CD14-positive monocyte (primary cell): ENCODE results near the gene RGS16. TPM values are rescaled to one million over a fixed set of nuclear protein-coding genes. Genes with fewer than 3 reads are reported as not detected.

Source experiments
- DNase-seq, 3 donors: peaks; one replicate each; pipeline ENCODE4 v3.0.0-alpha.2; 2011 to 2022
- H2AFZ ChIP-seq: 2 replicates; pipeline ENCODE4 v1.6.0; 2012; ENCODE audit warnings: mild to moderate bottlenecking, low read depth, low read length, inconsistent platforms; ENCODE audit not compliant: insufficient read depth, poor library complexity, severe bottlenecking
- H3K27ac ChIP-seq, 2 donors: 1 replicate in 1 of 2; 2 replicates in 1 of 2; pipeline ENCODE4 v1.5.1; 2012 to 2013; ENCODE audit warnings: low read length in 2 of 2, control low read depth in 1 of 2, inconsistent platforms in 1 of 2, low read depth in 1 of 2, mild to moderate bottlenecking in 1 of 2
- H3K27me3 ChIP-seq, 2 donors: one replicate each; pipeline versions ENCODE4 v1.6.0 to v1.6.1; 2011 to 2013; ENCODE audit warnings: low read length in 2 of 2; ENCODE audit not compliant: control insufficient read depth in 2 of 2, insufficient read depth in 2 of 2
- H3K36me3 ChIP-seq, 2 donors: replicated peaks in 1 of 2; 1 replicate in 1 of 2; 2 replicates in 1 of 2; pipeline versions ENCODE4 v1.5.1 to v1.6.1; 2012 to 2013; ENCODE audit warnings: low read length in 2 of 2, control low read depth in 1 of 2, inconsistent platforms in 1 of 2, mild to moderate bottlenecking in 1 of 2; ENCODE audit not compliant: insufficient read depth in 2 of 2, control insufficient read depth in 1 of 2
- H3K4me1 ChIP-seq, 2 donors: 1 replicate in 1 of 2; 2 replicates in 1 of 2; pipeline versions ENCODE4 v1.5.1 to v1.6.1; 2012 to 2013; ENCODE audit warnings: low read length in 2 of 2, control low read depth in 1 of 2, inconsistent platforms in 1 of 2, mild to moderate bottlenecking in 1 of 2, moderate library complexity in 1 of 2; ENCODE audit not compliant: insufficient read depth in 2 of 2, control insufficient read depth in 1 of 2
- H3K4me2 ChIP-seq: replicated peaks from 2 replicates; pipeline ENCODE3; 2012; ENCODE audit warnings: low read length, moderate library complexity, mild to moderate bottlenecking; ENCODE audit not compliant: poor library complexity, severe bottlenecking; ENCODE audit errors: extremely low read depth
- H3K4me3 ChIP-seq, 3 experiments: fragments of 200-600 bp in 1 of 3; sonication (generic) in 1 of 3; replicated peaks in 1 of 3; 1 replicate in 2 of 3; 2 replicates in 1 of 3; pipeline ENCODE4 v1.5.1; 2011 to 2013; ENCODE audit warnings: low read length in 3 of 3, mild to moderate bottlenecking in 3 of 3, control low read depth in 2 of 3, low read depth in 2 of 3, inconsistent platforms in 1 of 3, moderate library complexity in 1 of 3
- H3K79me2 ChIP-seq: 2 replicates; pipeline ENCODE4 v1.6.0; 2012; ENCODE audit warnings: mild to moderate bottlenecking, control low read depth, inconsistent platforms, low read length, moderate library complexity; ENCODE audit not compliant: insufficient read depth
- H3K9ac ChIP-seq: 2 replicates; pipeline ENCODE4 v1.6.0; 2017; ENCODE audit warnings: low read length, mild to moderate bottlenecking; ENCODE audit not compliant: insufficient read depth, poor library complexity, severe bottlenecking
- H3K9me3 ChIP-seq, 2 donors: replicated peaks in 1 of 2; 1 replicate in 1 of 2; 2 replicates in 1 of 2; pipeline versions ENCODE4 v1.5.1 to v1.6.1; 2012 to 2013; ENCODE audit warnings: low read length in 2 of 2, control low read depth in 1 of 2; ENCODE audit not compliant: control insufficient read depth in 1 of 2, insufficient read depth in 1 of 2
- H4K20me1 ChIP-seq: 2 replicates; pipeline ENCODE4 v1.6.0; 2012; ENCODE audit warnings: mild to moderate bottlenecking, low read length, control low read depth, moderate library complexity; ENCODE audit not compliant: insufficient read depth
- H3K27ac Mint-ChIP-seq, 7 donors: one replicate each; pipeline ENCODE4 v1.8.0; 2020; ENCODE audit warnings: mild to moderate bottlenecking in 7 of 7, mixed read lengths in 7 of 7, moderate library complexity in 6 of 7, inconsistent platforms in 2 of 7
- H3K27me3 Mint-ChIP-seq, 3 donors: one replicate each; pipeline ENCODE4 v1.8.0; 2021 to 2022; ENCODE audit warnings: low read depth in 3 of 3, mild to moderate bottlenecking in 3 of 3, mixed read lengths in 3 of 3, moderate library complexity in 3 of 3, inconsistent platforms in 1 of 3
- H3K36me3 Mint-ChIP-seq, 2 donors: one replicate each; pipeline ENCODE4 v1.8.0; 2020; ENCODE audit warnings: mixed read lengths in 2 of 2, inconsistent platforms in 1 of 2, mild to moderate bottlenecking in 1 of 2
- H3K4me1 Mint-ChIP-seq: one replicate; pipeline ENCODE4 v1.8.0; 2020; ENCODE audit warnings: mild to moderate bottlenecking, mixed read lengths
- H3K4me3 Mint-ChIP-seq, 2 donors: one replicate each; pipeline ENCODE4 v1.8.0; 2020; ENCODE audit warnings: mild to moderate bottlenecking in 2 of 2, mixed read lengths in 2 of 2, moderate library complexity in 1 of 2
- H3K9me3 Mint-ChIP-seq, 7 donors: one replicate each; pipeline ENCODE4 v1.8.0; 2020 to 2022; ENCODE audit warnings: mixed read lengths in 7 of 7, mild to moderate bottlenecking in 6 of 7, moderate library complexity in 6 of 7, inconsistent platforms in 2 of 7
- WGBS: methylation state at CpG from one replicate; pipeline ENCODE4 v1.1.5; 2013; ENCODE audit warnings: missing lambda C conversion rate; ENCODE audit not compliant: insufficient coverage; 5-methylcytosine and 5-hydroxymethylcytosine counted together
- intact Hi-C, 2 donors: fragments of 100-400 bp; cut with micrococcal nuclease; formaldehyde crosslinking; loops; one replicate each; pipeline versions ENCODE4 v1.15.0 to v1.15.1; 2023
- polyA plus RNA-seq, 3 donors: library from polyadenylated mRNA; depleted of rRNA in 1 of 3; unstranded in 2 of 3; stranded (reverse) in 1 of 3; fragments of 300-500 nt in 2 of 3; fragments of >200 nt in 1 of 3; fragmentation: Illumina TruSeq in 2 of 3; gene quantifications; 1 replicate in 2 of 3; 2 replicates in 1 of 3; pipeline ENCODE4 v1.2.3, GENCODE V29; 2012 to 2021
- TF ChIP-seq, protein P1 (sequence below): fragments of 200-600 bp; IDR thresholded peaks from one replicate; pipeline ENCODE4 v1.8.0; 2022; ENCODE audit warnings: antibody characterized with exemption, mild to moderate bottlenecking

Gene RGS16
- polyA plus RNA-seq, 3 donors: 0.07 to 0.44 TPM; not detected in 1

DNA sequence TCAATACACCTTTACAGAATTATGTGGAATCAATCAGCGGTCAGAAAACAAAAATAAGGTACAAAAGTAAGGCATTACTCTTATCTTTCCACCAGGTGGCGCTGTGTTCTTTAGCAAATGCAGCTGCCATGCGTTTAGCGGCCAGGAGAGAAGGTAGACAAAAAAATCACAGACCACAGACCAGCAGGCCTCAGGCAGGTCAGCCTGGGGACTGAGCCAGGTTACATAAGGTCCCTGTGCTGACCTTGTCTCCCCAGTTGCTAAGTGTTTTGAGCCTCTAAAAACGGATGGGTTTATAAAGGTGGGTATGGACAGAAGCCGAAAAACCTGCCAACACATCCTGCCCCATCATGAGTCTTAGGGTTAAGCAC lies 2.8 kb downstream of the RGS16 start:
- peaks cover 8 to 14% (median 13%) of the 10 kb centered on the region in 3 donors for H3K27me3 Mint-ChIP-seq
- DNase-seq: peak; percentile 68 to 76 (median 75)
- no peak overlapping the region for H3K27ac ChIP-seq
- 0% methylated on average over 2 of the region's 6 CpGs for WGBS
- peaks cover 13 to 39% of the 10 kb centered on the region in 2 donors for H3K27me3 ChIP-seq
- no peak overlapping the region for H3K4me2 ChIP-seq
- intact Hi-C loops: loop anchor here (2.0 to 10.0 kb wide), 4 partner anchors 181 to 517 kb away; partner anchors contain the start of genes DHX9 (in 1 of the 2) and NPL (in 1 of the 2)
- H3K9ac ChIP-seq: no peak overlapping the region
- H3K27ac Mint-ChIP-seq: no peak overlapping the region
- peaks cover 0 to 3% of the 10 kb centered on the region in 2 donors for H3K36me3 Mint-ChIP-seq
- no peaks in the 10 kb centered on the region for H3K79me2 ChIP-seq
- no peaks in the 10 kb centered on the region for H3K9me3 ChIP-seq
- peaks cover 11 to 13% of the 10 kb centered on the region in 2 donors for H3K4me1 ChIP-seq
- no peaks in the 10 kb centered on the region for H4K20me1 ChIP-seq
- H3K36me3 ChIP-seq: no peaks in the 10 kb centered on the region
- H2AFZ ChIP-seq: no peak overlapping the region
- TF ChIP-seq, protein P1, sequence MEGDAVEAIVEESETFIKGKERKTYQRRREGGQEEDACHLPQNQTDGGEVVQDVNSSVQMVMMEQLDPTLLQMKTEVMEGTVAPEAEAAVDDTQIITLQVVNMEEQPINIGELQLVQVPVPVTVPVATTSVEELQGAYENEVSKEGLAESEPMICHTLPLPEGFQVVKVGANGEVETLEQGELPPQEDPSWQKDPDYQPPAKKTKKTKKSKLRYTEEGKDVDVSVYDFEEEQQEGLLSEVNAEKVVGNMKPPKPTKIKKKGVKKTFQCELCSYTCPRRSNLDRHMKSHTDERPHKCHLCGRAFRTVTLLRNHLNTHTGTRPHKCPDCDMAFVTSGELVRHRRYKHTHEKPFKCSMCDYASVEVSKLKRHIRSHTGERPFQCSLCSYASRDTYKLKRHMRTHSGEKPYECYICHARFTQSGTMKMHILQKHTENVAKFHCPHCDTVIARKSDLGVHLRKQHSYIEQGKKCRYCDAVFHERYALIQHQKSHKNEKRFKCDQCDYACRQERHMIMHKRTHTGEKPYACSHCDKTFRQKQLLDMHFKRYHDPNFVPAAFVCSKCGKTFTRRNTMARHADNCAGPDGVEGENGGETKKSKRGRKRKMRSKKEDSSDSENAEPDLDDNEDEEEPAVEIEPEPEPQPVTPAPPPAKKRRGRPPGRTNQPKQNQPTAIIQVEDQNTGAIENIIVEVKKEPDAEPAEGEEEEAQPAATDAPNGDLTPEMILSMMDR: peak; percentile 85
- H3K9me3 Mint-ChIP-seq: peaks cover 0 to 2% (median 0%) of the 10 kb centered on the region in 7 donors
- no peak overlapping the region for H3K4me3 Mint-ChIP-seq
- peaks cover 19% of the 10 kb centered on the region for H3K4me1 Mint-ChIP-seq
- no peak overlapping the region for H3K4me3 ChIP-seq

DNA sequence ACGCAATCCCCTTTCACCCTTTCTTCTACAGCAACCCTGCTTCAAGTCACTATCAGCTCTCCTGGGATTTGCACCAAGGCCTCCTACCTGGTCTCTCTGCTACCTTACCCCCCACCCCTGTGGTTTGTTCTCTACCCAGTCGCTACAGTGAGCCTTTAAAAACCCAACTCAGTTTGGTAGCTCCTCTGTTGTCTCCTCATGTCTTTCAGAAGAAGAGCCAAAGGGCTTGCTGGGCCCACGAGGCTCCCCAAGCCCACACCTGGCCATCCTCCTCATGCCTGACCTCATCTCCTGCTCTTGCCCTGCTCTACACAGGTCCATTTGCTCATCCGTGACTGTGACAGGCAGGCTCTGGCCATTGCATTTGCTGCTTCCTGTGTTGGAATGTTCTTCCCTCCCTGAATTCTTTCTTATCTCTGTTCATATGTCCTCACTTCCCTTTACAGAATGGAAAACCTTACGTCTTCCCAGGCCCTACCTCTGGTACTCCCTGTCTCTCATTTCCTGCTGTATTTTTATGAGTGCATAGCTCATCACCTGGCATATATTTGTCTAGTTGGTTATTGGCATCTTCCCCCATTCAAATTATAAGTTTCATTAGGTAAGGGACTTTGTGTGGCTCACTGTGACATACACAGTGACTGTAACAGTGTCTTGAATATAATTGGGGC lies 3.3 kb downstream of the RGS16 start:
- Histone ChIP-seq H4K20me1 (no peaks in the 10 kb centered on the region), H3K27me3 (peaks cover 13 to 39% of the 10 kb centered on the region in 2 donors), H3K79me2 (no peaks in the 10 kb centered on the region), H3K4me1 (peaks cover 11 to 13% of the 10 kb centered on the region in 2 donors), H3K9ac (no peak overlapping the region), H3K9me3 (no peaks in the 10 kb centered on the region), H3K4me2 (no peak overlapping the region), H2AFZ (no peak overlapping the region), H3K4me3 (no peak overlapping the region), H3K27ac (no peak overlapping the region), H3K36me3 (no peaks in the 10 kb centered on the region)
- Mint-ChIP-seq H3K9me3 (peaks cover 0 to 2% (median 0%) of the 10 kb centered on the region in 7 donors), H3K36me3 (peaks cover 0 to 3% of the 10 kb centered on the region in 2 donors), H3K4me1 (peaks cover 19% of the 10 kb centered on the region), H3K27ac (no peak overlapping the region), H3K4me3 (no peak overlapping the region), H3K27me3 (peaks cover 3 to 14% (median 10%) of the 10 kb centered on the region in 3 donors)
- intact Hi-C loops: loop anchor here (2.0 to 10.0 kb wide), 4 partner anchors 181 to 516 kb away; partner anchors contain the start of genes DHX9 (in 1 of the 2) and NPL (in 1 of the 2)
- TF ChIP-seq, protein P1: no peak
- 84% methylated on average over 3 of the region's 5 CpGs for WGBS
- no peak for DNase-seq
